IMR-90 (cell line): Measurements from ENCODE around the gene SLC40A1.

Source experiments
- CEBPB ChIP-seq: IDR thresholded peaks from 2 replicates; pipeline ENCODE4 v1.6.1; 2012; ENCODE audit warnings: low read depth, low read length, improper control_type of control experiment
- CTCF ChIP-seq: conservative IDR thresholded peaks from 2 replicates; pipeline ENCODE4 v1.5.1; 2012; ENCODE audit warnings: mild to moderate bottlenecking, low read depth, low read length, improper control_type of control experiment
- MAFK ChIP-seq: IDR thresholded peaks from 2 replicates; pipeline ENCODE4 v1.6.1; 2012; ENCODE audit warnings: low read depth, low read length, improper control_type of control experiment
- MXI1 ChIP-seq: IDR thresholded peaks from 2 replicates; pipeline ENCODE4 v1.6.1; 2012; ENCODE audit warnings: low read depth, mild to moderate bottlenecking, low read length, moderate library complexity, borderline replicate concordance
- POLR2A ChIP-seq: IDR thresholded peaks from 2 replicates; pipeline ENCODE4 v1.6.1; 2012; ENCODE audit warnings: mild to moderate bottlenecking, low read depth, low read length
- RFX5 ChIP-seq: IDR thresholded peaks from 2 replicates; pipeline ENCODE4 v1.8.0; 2012; ENCODE audit warnings: low read depth, mild to moderate bottlenecking, low read length, moderate library complexity
- SMC3 ChIP-seq: fragments of 150-350 bp; IDR thresholded peaks from 2 replicates; pipeline ENCODE4 v1.6.1; 2016; ENCODE audit warnings: low read depth, mild to moderate bottlenecking, antibody characterized with exemption, low read length, moderate library complexity

DNA sequence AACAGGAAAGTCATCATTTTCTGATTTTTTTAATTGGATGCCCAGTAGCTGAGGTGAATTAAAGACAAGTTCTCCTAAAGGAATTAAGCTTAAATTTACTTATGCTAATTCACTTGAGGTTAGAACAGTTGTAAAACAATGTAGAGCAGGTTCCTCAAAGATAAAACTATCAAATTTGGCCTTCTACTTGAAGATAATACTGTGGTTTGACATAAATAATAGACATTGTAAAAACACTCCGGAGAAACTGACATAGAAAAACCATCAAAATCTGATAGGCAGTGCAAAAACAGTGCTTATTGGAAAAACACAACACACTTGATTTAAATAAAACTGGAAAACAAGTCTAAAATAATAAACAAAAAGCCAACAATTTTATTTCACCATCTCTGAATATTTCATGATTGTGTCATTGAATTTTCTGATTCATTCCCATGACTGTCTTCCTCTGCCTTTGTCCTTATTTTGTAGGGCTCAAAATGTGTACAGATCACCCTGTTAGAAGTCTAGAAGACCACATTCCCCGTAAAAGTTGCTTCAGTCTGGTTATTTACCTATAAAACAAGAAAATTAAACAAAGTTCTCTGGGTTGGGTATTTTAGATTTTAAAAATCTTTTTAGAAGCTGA is 28.3 kb upstream of the SLC40A1 start:
- no peak for TF ChIP-seq POLR2A
- TF ChIP-seq RFX5: no peak
- TF ChIP-seq MAFK: no peak
- TF ChIP-seq SMC3: no peak
- TF ChIP-seq CTCF: no peak
- peak; percentile 59; the same call in 1 of the 2 replicates for TF ChIP-seq CEBPB
- no peak for TF ChIP-seq MXI1
